H9 (cell line): ENCODE results near the gene TMEM205. TPM values are rescaled to one million over a fixed set of nuclear protein-coding genes. Genes with fewer than 3 reads are reported as not detected.

Experiments
- DNase-seq: peaks from one replicate; pipeline ENCODE4 v3.0.0-alpha.2; 2017
- H2AFZ ChIP-seq: one replicate; pipeline ENCODE4 v1.6.1; 2013; ENCODE audit warnings: mild to moderate bottlenecking, low read length, control low read depth, moderate library complexity
- H2AK5ac ChIP-seq: 2 replicates; pipeline ENCODE4 v1.6.1; 2013; ENCODE audit warnings: low read length, control low read depth, mixed read lengths; ENCODE audit not compliant: insufficient read length
- H2BK120ac ChIP-seq: one replicate; pipeline ENCODE4 v1.6.1; 2013; ENCODE audit warnings: low read depth, mild to moderate bottlenecking, low read length, control low read depth, inconsistent platforms; ENCODE audit not compliant: poor library complexity, severe bottlenecking
- H2BK12ac ChIP-seq: 2 replicates; pipeline ENCODE4 v1.6.1; 2013; ENCODE audit warnings: low read length, control low read depth, mixed read lengths, low read depth; ENCODE audit not compliant: insufficient read length
- H2BK15ac ChIP-seq: 2 replicates; pipeline ENCODE4 v1.6.1; 2013; ENCODE audit warnings: low read depth, low read length, control low read depth
- H2BK20ac ChIP-seq: one replicate; pipeline ENCODE4 v1.6.1; 2013; ENCODE audit warnings: low read depth, mild to moderate bottlenecking, low read length, control low read depth, inconsistent platforms; ENCODE audit not compliant: poor library complexity, severe bottlenecking
- H2BK5ac ChIP-seq: 2 replicates; pipeline ENCODE4 v1.6.1; 2013; ENCODE audit warnings: low read length, control low read depth, mixed read lengths; ENCODE audit not compliant: insufficient read length
- H3K14ac ChIP-seq: 2 replicates; pipeline ENCODE4 v1.6.1; 2013; ENCODE audit warnings: low read length, control low read depth; ENCODE audit not compliant: insufficient read depth
- H3K18ac ChIP-seq: 2 replicates; pipeline ENCODE4 v1.6.1; 2013; ENCODE audit warnings: low read depth, mild to moderate bottlenecking, mixed read lengths, low read length, control low read depth; ENCODE audit not compliant: insufficient read length
- H3K23ac ChIP-seq: 2 replicates; pipeline ENCODE4 v1.6.1; 2013; ENCODE audit warnings: low read length, control low read depth, mixed read lengths, low read depth; ENCODE audit not compliant: insufficient read length
- H3K23me2 ChIP-seq: 2 replicates; pipeline ENCODE4 v1.6.1; 2013; ENCODE audit warnings: low read depth, mild to moderate bottlenecking, mixed read lengths, low read length, control low read depth; ENCODE audit not compliant: insufficient read length, poor library complexity, severe bottlenecking
- H3K27ac ChIP-seq: 2 replicates; pipeline ENCODE4 v1.5.1; 2013; ENCODE audit warnings: low read length, control low read depth, mixed read lengths, low read depth; ENCODE audit not compliant: insufficient read length
- H3K27me3 ChIP-seq: 2 replicates; pipeline ENCODE4 v1.6.1; 2013; ENCODE audit warnings: low read length, control low read depth, inconsistent platforms; ENCODE audit not compliant: insufficient read depth
- H3K4ac ChIP-seq: 2 replicates; pipeline ENCODE4 v1.6.1; 2013; ENCODE audit warnings: low read depth, mild to moderate bottlenecking, control low read depth, inconsistent platforms, low read length, moderate library complexity
- H3K4me1 ChIP-seq: 2 replicates; pipeline ENCODE4 v1.6.1; 2013; ENCODE audit warnings: low read length, control low read depth, inconsistent platforms; ENCODE audit not compliant: insufficient read depth
- H3K4me2 ChIP-seq: 2 replicates; pipeline ENCODE4 v1.6.1; 2013; ENCODE audit warnings: low read length, control low read depth, mixed read lengths; ENCODE audit not compliant: insufficient read length, insufficient read depth
- H3K56ac ChIP-seq: 2 replicates; pipeline ENCODE4 v1.6.1; 2013; ENCODE audit warnings: low read depth, mild to moderate bottlenecking, mixed read lengths, low read length, control low read depth; ENCODE audit not compliant: insufficient read length
- H3K79me1 ChIP-seq: 2 replicates; pipeline ENCODE4 v1.6.1; 2013; ENCODE audit warnings: low read depth, mild to moderate bottlenecking, moderate library complexity, low read length, control low read depth, inconsistent platforms; ENCODE audit not compliant: insufficient read depth, poor library complexity, severe bottlenecking
- H3K79me2 ChIP-seq: 2 replicates; pipeline ENCODE4 v1.6.1; 2013; ENCODE audit warnings: low read length, control low read depth, inconsistent platforms; ENCODE audit not compliant: insufficient read depth
- H3K9ac ChIP-seq: 2 replicates; pipeline ENCODE4 v1.6.1; 2013; ENCODE audit warnings: low read length, control low read depth, mixed read lengths; ENCODE audit not compliant: insufficient read length; ENCODE audit errors: extremely low read depth
- H3K9me3 ChIP-seq: one replicate; pipeline ENCODE4 v1.6.1; 2013; ENCODE audit warnings: low read depth, low read length, inconsistent platforms; ENCODE audit not compliant: control insufficient read depth
- H3T11ph ChIP-seq: one replicate; pipeline ENCODE4 v1.6.1; 2013; ENCODE audit warnings: mild to moderate bottlenecking, low read length, control low read depth, inconsistent platforms
- H4K20me1 ChIP-seq: one replicate; pipeline ENCODE4 v1.6.1; 2013; ENCODE audit not compliant: control insufficient read depth, insufficient read length, insufficient read depth
- H4K5ac ChIP-seq: 2 replicates; pipeline ENCODE4 v1.6.1; 2013; ENCODE audit warnings: low read depth, mild to moderate bottlenecking, mixed read lengths, low read length, control low read depth; ENCODE audit not compliant: insufficient read length
- H4K8ac ChIP-seq: replicated peaks from 2 replicates; pipeline ENCODE4 v1.6.1; 2013; ENCODE audit warnings: low read length, control low read depth, mixed read lengths, low read depth; ENCODE audit not compliant: insufficient read length
- H4K91ac ChIP-seq: 2 replicates; pipeline ENCODE4 v1.6.1; 2013; ENCODE audit warnings: low read depth, mild to moderate bottlenecking, moderate library complexity, mixed read lengths, low read length, control low read depth; ENCODE audit not compliant: insufficient read length
- H3K27ac Mint-ChIP-seq, 3 experiments: 2 replicates in 2 of 3; 3 replicates in 1 of 3; pipeline ENCODE4 v1.8.0; 2020 to 2021; ENCODE audit warnings: mixed read lengths in 3 of 3, mild to moderate bottlenecking in 1 of 3, moderate library complexity in 1 of 3
- H3K27me3 Mint-ChIP-seq: 2 replicates; pipeline ENCODE4 v1.8.0; 2021; ENCODE audit warnings: low read depth, mild to moderate bottlenecking, moderate library complexity, mixed read lengths
- H3K36me3 Mint-ChIP-seq, 3 experiments: 2 replicates in 2 of 3; 3 replicates in 1 of 3; pipeline ENCODE4 v1.8.0; 2020 to 2021; ENCODE audit warnings: low read depth in 3 of 3, mixed read lengths in 3 of 3; ENCODE audit not compliant: insufficient read depth in 1 of 3
- H3K4me1 Mint-ChIP-seq, 2 experiments: 2 replicates each; pipeline ENCODE4 v1.8.0; 2020; ENCODE audit warnings: mixed read lengths in 2 of 2
- H3K4me3 Mint-ChIP-seq, 2 experiments: 2 replicates in 1 of 2; 3 replicates in 1 of 2; pipeline ENCODE4 v1.8.0; 2020 to 2021; ENCODE audit warnings: mild to moderate bottlenecking in 2 of 2, mixed read lengths in 2 of 2, moderate library complexity in 1 of 2
- H3K9me3 Mint-ChIP-seq, 2 experiments: 2 replicates in 1 of 2; 3 replicates in 1 of 2; pipeline ENCODE4 v1.8.0; 2020; ENCODE audit warnings: mild to moderate bottlenecking in 2 of 2, mixed read lengths in 2 of 2, moderate library complexity in 1 of 2
- WGBS: extraction: QIAGEN DNeasy Blood & Tissue Kit; methylation state at CpG from one replicate; pipeline ENCODE4 v1.1.7; 2013; ENCODE audit warnings: missing lambda C conversion rate, low lambda C conversion rate, mixed read lengths; ENCODE audit not compliant: insufficient read length; ENCODE audit errors: extremely low coverage; 5-methylcytosine and 5-hydroxymethylcytosine counted together
- total RNA-seq: library from RNA; stranded (reverse); gene quantifications from 2 replicates; pipeline ENCODE4 v1.2.1, GENCODE V29; 2021
- TF ChIP-seq, protein P1 (sequence below): fragments of 200-600 bp; sonication (generic); conservative IDR thresholded peaks from 3 replicates; pipeline ENCODE4 v1.8.0; 2021; ENCODE audit warnings: antibody characterized with exemption, mild to moderate bottlenecking

The TMEM205 gene
- total RNA-seq, 1 experiment from 2014 or later, result 69.7 TPM

DNA sequence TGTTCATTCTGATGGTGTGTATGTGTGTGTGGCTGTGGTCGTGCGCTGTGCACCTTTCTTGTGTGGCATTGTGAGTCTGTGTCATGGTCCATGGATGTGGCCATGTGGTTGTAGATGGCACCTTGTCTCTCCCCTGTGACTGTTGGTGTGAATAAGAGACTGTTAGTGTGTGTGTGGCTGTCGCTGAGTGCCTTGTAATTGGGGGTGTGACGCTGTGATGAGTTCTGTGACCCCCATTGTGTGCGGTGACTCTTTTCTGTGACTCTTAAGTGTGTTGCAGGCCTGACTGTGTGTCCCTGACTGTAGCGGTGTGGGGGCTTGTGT, 10.0 kb upstream of the TMEM205 start:
- Histone ChIP-seq H3K9me3 (no peaks in the 10 kb centered on the region), H3K23me2 (peaks cover under 1% of the 10 kb centered on the region), H3K56ac (no peak overlapping the region), H3K23ac (no peak overlapping the region), H3K9ac (no peak overlapping the region), H3K18ac (no peak overlapping the region), H3K14ac (no peak overlapping the region), H2BK120ac (no peak overlapping the region), H3K27ac (no peak overlapping the region), H2AK5ac (no peak overlapping the region), H4K91ac (no peak overlapping the region), H3K4ac (no peak overlapping the region), H3K4me2 (peak overlapping the region; percentile 4), H3T11ph (no peak overlapping the region), H4K5ac (no peak overlapping the region), H3K4me1 (peaks cover 2% of the 10 kb centered on the region; the same call in 1 of the 2 replicates), H4K8ac (no peak overlapping the region), H2BK12ac (no peak overlapping the region), H4K20me1 (no peaks in the 10 kb centered on the region), H3K27me3 (no peaks in the 10 kb centered on the region; the same call in 1 of the 2 replicates), H2BK20ac (no peak overlapping the region), H2BK15ac (no peak overlapping the region), H3K79me1 (no peaks in the 10 kb centered on the region), H2BK5ac (no peak overlapping the region), H3K79me2 (no peaks in the 10 kb centered on the region), H2AFZ (no peak overlapping the region)
- no peaks in the 10 kb centered on the region; a peak in 1 of 7 replicates for H3K36me3 Mint-ChIP-seq
- TF ChIP-seq, protein P1, sequence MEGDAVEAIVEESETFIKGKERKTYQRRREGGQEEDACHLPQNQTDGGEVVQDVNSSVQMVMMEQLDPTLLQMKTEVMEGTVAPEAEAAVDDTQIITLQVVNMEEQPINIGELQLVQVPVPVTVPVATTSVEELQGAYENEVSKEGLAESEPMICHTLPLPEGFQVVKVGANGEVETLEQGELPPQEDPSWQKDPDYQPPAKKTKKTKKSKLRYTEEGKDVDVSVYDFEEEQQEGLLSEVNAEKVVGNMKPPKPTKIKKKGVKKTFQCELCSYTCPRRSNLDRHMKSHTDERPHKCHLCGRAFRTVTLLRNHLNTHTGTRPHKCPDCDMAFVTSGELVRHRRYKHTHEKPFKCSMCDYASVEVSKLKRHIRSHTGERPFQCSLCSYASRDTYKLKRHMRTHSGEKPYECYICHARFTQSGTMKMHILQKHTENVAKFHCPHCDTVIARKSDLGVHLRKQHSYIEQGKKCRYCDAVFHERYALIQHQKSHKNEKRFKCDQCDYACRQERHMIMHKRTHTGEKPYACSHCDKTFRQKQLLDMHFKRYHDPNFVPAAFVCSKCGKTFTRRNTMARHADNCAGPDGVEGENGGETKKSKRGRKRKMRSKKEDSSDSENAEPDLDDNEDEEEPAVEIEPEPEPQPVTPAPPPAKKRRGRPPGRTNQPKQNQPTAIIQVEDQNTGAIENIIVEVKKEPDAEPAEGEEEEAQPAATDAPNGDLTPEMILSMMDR, result no peak
- H3K4me3 Mint-ChIP-seq, result peak overlapping the region; percentile 47 to 80
- no peak overlapping the region for H3K27ac Mint-ChIP-seq
- no peak for DNase-seq
- H3K27me3 Mint-ChIP-seq, result peaks cover 68% of the 10 kb centered on the region
- no peaks in the 10 kb centered on the region for H3K9me3 Mint-ChIP-seq
- H3K4me1 Mint-ChIP-seq, result peaks cover 9 to 33% of the 10 kb centered on the region in 2 experiments
- WGBS, result no CpG with 5 or more reads among the region's 6 CpGs
